Ovary (tissue), 9 donors: ENCODE results near the gene DMAC2L. TPM values are rescaled to one million over a fixed set of nuclear protein-coding genes. Genes with fewer than 3 reads are reported as not detected.
"Not testable (repeated sequence)": the region's sequence is repeated elsewhere in the genome, so short reads cannot be mapped to it uniquely, and the experiment has no call there.

Experiments used
- DNase-seq, 5 donors: peaks; one replicate each; pipeline ENCODE4 v3.0.0-alpha.2; 2019 to 2020
- H3K27ac ChIP-seq, 2 donors: fragments of 200-600 bp; one replicate each; pipeline versions ENCODE4 v1.5.1 to v1.8.0; 2019 to 2022
- H3K27me3 ChIP-seq: fragments of 200-600 bp; one replicate; pipeline ENCODE4 v1.8.0; 2022
- H3K36me3 ChIP-seq: fragments of 200-600 bp; sonication (generic); one replicate; pipeline ENCODE4 v1.5.1; 2019
- H3K4me1 ChIP-seq: one replicate; pipeline ENCODE4 v1.8.1; 2013; ENCODE audit warnings: mild to moderate bottlenecking, moderate library complexity; ENCODE audit not compliant: insufficient read depth
- H3K4me3 ChIP-seq: fragments of 200-600 bp; sonication (generic); one replicate; pipeline ENCODE4 v1.5.1; 2017
- H3K9me3 ChIP-seq, 2 donors: fragments of 200-600 bp in 1 of 2; sonication (generic) in 1 of 2; one replicate each; pipeline versions ENCODE4 v1.5.1 to v1.8.1; 2013 to 2019; ENCODE audit warnings: mild to moderate bottlenecking in 1 of 2, moderate library complexity in 1 of 2
- EP300 ChIP-seq: sonication (generic); formaldehyde crosslinking; IDR thresholded peaks from one replicate; pipeline ENCODE4 v1.6.1; 2017; ENCODE audit warnings: antibody characterized with exemption
- POLR2A ChIP-seq: fragments of 450-650 bp; IDR thresholded peaks from one replicate; pipeline ENCODE4 v1.6.1; 2017; ENCODE audit warnings: antibody characterized with exemption, mild to moderate bottlenecking, moderate library complexity
- WGBS, 3 donors: extraction: QIAGEN DNeasy Blood & Tissue Kit in 1 of 3; methylation state at CpG; one replicate each; pipeline versions ENCODE4 v1.1.5 to v1.1.7; 2013 to 2017; 5-methylcytosine and 5-hydroxymethylcytosine counted together
- intact Hi-C, 4 donors: fragments of 100-400 bp; cut with DNase I; formaldehyde crosslinking; loops; one replicate each; pipeline versions ENCODE4 v1.11.0 to v1.15.1; 2022 to 2023
- polyA plus RNA-seq, 2 donors: library from polyadenylated mRNA; stranded (reverse); fragments of 200-250 nt in 1 of 2; fragments of 350-450 nt in 1 of 2; fragmentation: Illumina TruSeq in 1 of 2; extraction: RNeasy Lipid Tissue Mini Kit (QIAGEN cat#74804) in 1 of 2; gene quantifications; one replicate each; pipeline ENCODE4 v1.2.3, GENCODE V29; 2013 to 2014
- total RNA-seq, 7 donors: library from RNA; depleted of rRNA in 2 of 7; stranded (reverse); fragments of >200 nt in 2 of 7; fragmentation: NEBNext Ultra II Directional in 3 of 7; extraction: Animal tissue kit (Norgen Biotek cat#: 25700) in 3 of 7; gene quantifications; one replicate each; pipeline versions ENCODE4 v1.1.0 to v1.2.4, GENCODE V29; 2016 to 2023
- TF ChIP-seq, protein P1 (sequence below), 3 donors: fragments of 450-650 bp in 2 of 3; fragments of 200-600 bp in 1 of 3; IDR thresholded peaks; one replicate each; pipeline versions ENCODE4 v1.5.1 to v1.8.0; 2016 to 2022; ENCODE audit warnings: antibody characterized with exemption in 3 of 3, mild to moderate bottlenecking in 1 of 3
- donor health status: DM: no; HTN: no; CAD: no; lungs with moderate emphysema.
- donor health status: DM: no; HTN: no; CAD: no.
- donor health status: Bipolar disorder and iron deficiency.
- donor health status: DM: yes; HTN: yes; CAD: no.
- donor health status: DM: no; HTN: no; CAD: no.
- donor health status: DM: yes; HTN: yes; CAD: no.

Gene DMAC2L
- total and polyA plus RNA-seq, 9 donors, result 5.1 to 19.8 (median 12.9) TPM

GRCh38 chr14:50355692-50356091 is 43.6 kb downstream of the DMAC2L start:
- Histone ChIP-seq H3K27ac (no peak overlapping the region), H3K36me3 (no peaks in the 10 kb centered on the region), H3K4me1 (no peaks in the 10 kb centered on the region), H3K4me3 (no peak overlapping the region), H3K27me3 (no peaks in the 10 kb centered on the region), H3K9me3 (no peaks in the 10 kb centered on the region)
- no peak for DNase-seq
- intact Hi-C loops, result no loop called here
- no peak for TF ChIP-seq EP300
- TF ChIP-seq POLR2A, result no peak
- TF ChIP-seq, protein P1, sequence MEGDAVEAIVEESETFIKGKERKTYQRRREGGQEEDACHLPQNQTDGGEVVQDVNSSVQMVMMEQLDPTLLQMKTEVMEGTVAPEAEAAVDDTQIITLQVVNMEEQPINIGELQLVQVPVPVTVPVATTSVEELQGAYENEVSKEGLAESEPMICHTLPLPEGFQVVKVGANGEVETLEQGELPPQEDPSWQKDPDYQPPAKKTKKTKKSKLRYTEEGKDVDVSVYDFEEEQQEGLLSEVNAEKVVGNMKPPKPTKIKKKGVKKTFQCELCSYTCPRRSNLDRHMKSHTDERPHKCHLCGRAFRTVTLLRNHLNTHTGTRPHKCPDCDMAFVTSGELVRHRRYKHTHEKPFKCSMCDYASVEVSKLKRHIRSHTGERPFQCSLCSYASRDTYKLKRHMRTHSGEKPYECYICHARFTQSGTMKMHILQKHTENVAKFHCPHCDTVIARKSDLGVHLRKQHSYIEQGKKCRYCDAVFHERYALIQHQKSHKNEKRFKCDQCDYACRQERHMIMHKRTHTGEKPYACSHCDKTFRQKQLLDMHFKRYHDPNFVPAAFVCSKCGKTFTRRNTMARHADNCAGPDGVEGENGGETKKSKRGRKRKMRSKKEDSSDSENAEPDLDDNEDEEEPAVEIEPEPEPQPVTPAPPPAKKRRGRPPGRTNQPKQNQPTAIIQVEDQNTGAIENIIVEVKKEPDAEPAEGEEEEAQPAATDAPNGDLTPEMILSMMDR (IDR thresholded peaks at IDR 0.05), result no peak
- WGBS, 3 donors, result 85 to 92% (median 90%) methylated on average over 1 of the region's 1 CpG

- H3K9me3 ChIP-seq, H3K4me1 ChIP-seq, intact Hi-C loops, DNase-seq, H3K27ac ChIP-seq, H3K36me3 ChIP-seq, H3K4me3 ChIP-seq, H3K27me3 ChIP-seq: not testable (repeated sequence)
- 84 to 89% (median 85%) methylated on average over 3 of the region's 3 CpGs for WGBS, 3 donors
These were observed 44.2 kb downstream of the DMAC2L start for GRCh38 chr14:50356283-50356682.

DNA sequence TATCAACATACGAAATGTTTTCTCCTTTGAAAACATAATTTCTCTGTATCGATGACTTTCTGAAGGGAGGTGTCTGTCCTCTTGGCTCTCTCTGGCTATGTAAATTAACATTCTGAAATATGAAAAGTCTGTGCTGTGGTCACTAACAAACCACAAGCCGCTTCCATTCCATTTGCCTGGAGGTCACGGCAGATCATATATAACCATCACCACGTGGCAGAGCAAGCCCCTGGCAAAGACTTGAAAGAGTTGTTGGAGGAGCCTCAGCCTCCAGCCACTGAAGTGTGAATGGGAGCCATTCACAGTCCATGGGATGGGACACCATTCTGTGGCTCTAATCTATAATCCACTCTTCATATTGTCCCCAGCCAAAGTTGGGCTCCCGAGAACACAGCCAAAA is 45.0 kb downstream of the DMAC2L start:
- intact Hi-C loops, result no loop called here

GRCh38 chr14:50357753-50358395 is 45.8 kb downstream of the DMAC2L start:
- TF ChIP-seq EP300 (no peak), POLR2A (no peak)
- TF ChIP-seq, protein P1 (IDR thresholded peaks at IDR 0.05), result no peak
- intact Hi-C loops, result no loop called here
- no peaks in the 10 kb centered on the region for H3K36me3 ChIP-seq
- no peaks in the 10 kb centered on the region for H3K27me3 ChIP-seq
- no peak for DNase-seq
- no peak overlapping the region for H3K4me3 ChIP-seq
- H3K27ac ChIP-seq, result no peak overlapping the region
- H3K9me3 ChIP-seq, result no peaks in the 10 kb centered on the region
- 91 to 93% (median 91%) methylated on average over 4 of the region's 4 CpGs for WGBS, 3 donors
- peaks cover 2% of the 10 kb centered on the region for H3K4me1 ChIP-seq

More for the DNA sequence above, 45.0 kb downstream of the DMAC2L start:
- TF ChIP-seq, protein P1 (IDR thresholded peaks at IDR 0.05), result no peak
- TF ChIP-seq EP300 (no peak), POLR2A (no peak)
- no peaks in the 10 kb centered on the region for H3K27me3 ChIP-seq
- no peaks in the 10 kb centered on the region for H3K4me1 ChIP-seq
- no peak overlapping the region for H3K27ac ChIP-seq
- H3K4me3 ChIP-seq, result no peak overlapping the region
- no peaks in the 10 kb centered on the region for H3K36me3 ChIP-seq
- 63 to 80% (median 71%) methylated on average over 6 of the region's 6 CpGs for WGBS, 3 donors
- H3K9me3 ChIP-seq, result no peaks in the 10 kb centered on the region
- DNase-seq, result no peak

- Histone ChIP-seq H3K4me3 (no peak overlapping the region), H3K27me3 (no peaks in the 10 kb centered on the region), H3K4me1 (peaks cover 10% of the 10 kb centered on the region), H3K27ac (no peak overlapping the region), H3K9me3 (no peaks in the 10 kb centered on the region), H3K36me3 (no peaks in the 10 kb centered on the region)
- no peak for DNase-seq
- WGBS, 3 donors, result 87 to 90% (median 88%) methylated on average over 5 of the region's 5 CpGs
- intact Hi-C loops, result no loop called here
- TF ChIP-seq, protein P1 (IDR thresholded peaks at IDR 0.05), result no peak
- TF ChIP-seq EP300 (no peak), POLR2A (no peak)
These were observed 47.5 kb downstream of the DMAC2L start for GRCh38 chr14:50359631-50360030.
